GM21576 (cell line): Measurements from ENCODE around the gene UBE2H.
"Not testable (repeated sequence)": the region's sequence is repeated elsewhere in the genome, so short reads cannot be mapped to it uniquely, and the experiment has no call there.

Experiments
- ATAC-seq: cut with Tn5 transposase; IDR thresholded peaks from one replicate; pipeline ENCODE4 v1.9.1; 2021; ENCODE audit warnings: mild to moderate bottlenecking, moderate library complexity; ENCODE audit not compliant: unreplicated experiment

The UBE2H gene

GRCh38 chr7:129875745-129876411 lies 76.9 kb downstream of the UBE2H start:
- no peak for ATAC-seq

DNA sequence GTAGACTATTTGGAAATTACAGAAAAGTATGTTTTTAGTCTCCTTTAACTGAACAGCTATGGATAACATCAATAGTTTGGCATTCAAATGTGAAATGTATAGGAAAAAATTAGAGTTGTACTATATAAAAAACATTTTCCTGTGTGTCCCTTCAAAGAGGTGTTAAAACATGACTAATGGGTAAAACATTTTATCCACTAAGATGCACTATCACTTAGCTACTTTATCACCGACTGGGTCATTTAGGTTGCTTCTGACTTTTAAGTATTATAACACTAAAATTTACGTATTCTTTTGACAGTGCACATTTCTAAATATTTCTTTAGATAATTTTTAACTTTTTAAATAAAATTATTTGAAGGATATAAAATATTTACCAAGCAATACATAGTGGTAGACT lies 77.6 kb downstream of the UBE2H start:
- no peak for ATAC-seq

DNA sequence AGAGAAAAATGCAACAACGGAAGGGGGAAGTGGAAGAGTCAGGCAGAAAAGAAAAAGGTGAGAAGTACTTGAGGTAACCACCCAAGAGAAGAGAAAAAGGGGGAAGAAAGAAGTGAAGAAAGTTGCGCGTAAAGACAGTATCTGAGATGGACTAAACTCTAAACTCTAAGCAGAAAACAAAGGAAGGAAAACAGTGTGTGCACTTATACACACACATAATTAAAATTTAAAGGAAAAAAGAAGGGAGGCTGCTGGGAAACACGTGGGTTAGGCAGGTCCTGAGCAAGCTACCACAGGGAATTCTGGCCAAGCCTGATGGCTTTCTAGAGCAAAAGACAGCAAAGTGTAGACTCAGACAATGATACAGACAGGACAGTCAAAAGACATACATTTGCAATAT lies 78.0 kb downstream of the UBE2H start:
- ATAC-seq, result no peak

- ATAC-seq, result no peak
These were observed 80.7 kb downstream of the UBE2H start for GRCh38 chr7:129872054-129872453.

- ATAC-seq, result no peak
These were observed 82.1 kb downstream of the UBE2H start for GRCh38 chr7:129870668-129871067.

DNA sequence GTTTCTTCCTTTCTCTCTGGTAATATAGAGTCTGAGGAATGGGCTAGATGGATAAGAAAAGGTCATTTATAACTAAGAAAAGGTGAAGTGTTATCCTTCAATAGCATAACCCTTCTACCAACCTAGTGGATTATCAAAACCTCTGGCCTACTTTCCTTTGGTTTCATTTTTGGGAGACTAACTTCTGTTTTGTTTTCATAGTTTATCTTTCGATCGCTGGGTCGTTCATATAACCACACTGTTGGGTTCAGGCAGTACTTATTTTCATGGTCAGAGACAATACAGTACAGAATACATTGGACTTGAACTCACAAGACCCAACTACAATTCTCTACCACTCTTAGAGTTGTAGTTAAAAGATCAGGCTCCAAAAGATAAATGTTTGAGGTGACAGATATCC lies 86.5 kb downstream of the UBE2H start:
- no peak for ATAC-seq

GRCh38 chr7:129865925-129866201 lies 86.9 kb downstream of the UBE2H start:
- no peak for ATAC-seq

DNA sequence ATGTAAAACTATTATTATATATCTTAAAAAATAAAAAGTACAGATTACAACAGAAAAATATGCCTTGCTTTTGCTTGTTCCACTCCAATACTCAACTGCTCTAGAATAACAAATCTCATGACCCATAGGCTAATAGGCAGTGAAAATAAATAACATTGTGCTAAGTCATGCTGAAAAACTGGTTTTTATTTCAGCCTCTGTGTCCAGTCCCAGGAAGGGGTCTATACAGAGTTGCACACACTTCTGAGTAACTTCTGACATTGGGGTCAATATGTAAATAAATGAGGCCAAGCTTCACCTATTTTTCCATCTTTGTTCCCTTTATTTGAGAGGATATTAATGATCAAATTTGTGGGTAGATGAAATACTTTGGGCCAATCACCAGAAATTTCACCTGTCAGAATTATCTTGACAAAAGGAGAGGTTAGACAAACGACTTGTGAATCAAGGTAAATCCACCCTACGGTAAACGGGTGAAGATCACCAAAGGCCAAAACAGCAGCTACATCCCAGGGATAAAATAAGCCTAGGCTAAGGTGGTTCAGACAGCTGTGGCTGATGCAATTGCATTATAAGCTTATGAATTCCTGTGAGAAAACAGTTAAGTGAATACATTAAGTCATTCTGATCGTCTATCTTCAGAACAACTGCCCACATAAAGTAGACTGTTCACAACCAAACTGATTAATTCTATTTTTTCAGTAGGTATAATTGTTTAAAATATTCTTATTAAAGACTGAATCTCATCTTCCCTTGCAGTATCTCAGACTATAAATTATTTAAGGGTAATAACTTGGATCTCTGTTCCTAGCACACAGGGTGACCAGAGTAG lies 87.5 kb downstream of the UBE2H start:
- no peak for ATAC-seq

GRCh38 chr7:129864676-129865075 lies 88.1 kb downstream of the UBE2H start:
- ATAC-seq, result not testable (repeated sequence)

DNA sequence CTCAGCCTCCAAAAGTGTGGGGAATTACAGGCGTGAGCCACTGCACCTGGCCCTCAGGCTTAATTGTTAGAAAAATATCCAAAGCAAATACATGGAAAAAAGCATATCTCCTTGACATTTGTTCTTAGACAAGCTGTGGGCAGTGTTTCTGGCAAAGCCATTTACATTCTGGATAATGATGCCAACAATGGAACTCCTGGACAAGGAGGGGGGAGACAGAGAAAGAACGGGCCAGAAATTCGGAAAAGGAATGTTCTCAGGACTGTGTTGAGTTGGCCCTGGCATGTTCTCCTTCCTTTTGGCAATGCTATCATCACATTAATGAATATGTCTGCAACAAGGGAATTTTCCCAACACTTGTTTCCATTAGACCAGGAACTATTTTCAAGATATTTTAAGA lies 88.7 kb downstream of the UBE2H start:
- no peak for ATAC-seq

DNA sequence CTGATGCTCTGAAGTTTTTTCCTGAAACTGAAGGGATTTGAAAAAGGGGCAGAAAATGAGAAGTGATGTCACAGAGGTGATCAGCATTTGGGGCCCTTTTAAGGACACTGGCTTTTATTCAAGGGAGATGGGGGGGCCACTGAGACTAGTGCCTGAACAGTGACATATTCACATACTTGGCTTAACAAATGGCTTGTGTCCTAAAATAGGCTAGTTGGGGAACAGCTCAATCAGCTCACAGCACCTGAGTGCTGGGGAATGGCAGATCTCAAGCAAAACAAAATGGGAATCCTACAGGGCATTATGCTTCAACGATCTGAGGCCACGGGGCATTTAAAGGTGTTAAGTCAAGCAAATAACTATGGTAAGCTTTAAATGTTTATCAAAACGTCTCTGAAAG lies 90.1 kb downstream of the UBE2H start:
- ATAC-seq, result no peak

DNA sequence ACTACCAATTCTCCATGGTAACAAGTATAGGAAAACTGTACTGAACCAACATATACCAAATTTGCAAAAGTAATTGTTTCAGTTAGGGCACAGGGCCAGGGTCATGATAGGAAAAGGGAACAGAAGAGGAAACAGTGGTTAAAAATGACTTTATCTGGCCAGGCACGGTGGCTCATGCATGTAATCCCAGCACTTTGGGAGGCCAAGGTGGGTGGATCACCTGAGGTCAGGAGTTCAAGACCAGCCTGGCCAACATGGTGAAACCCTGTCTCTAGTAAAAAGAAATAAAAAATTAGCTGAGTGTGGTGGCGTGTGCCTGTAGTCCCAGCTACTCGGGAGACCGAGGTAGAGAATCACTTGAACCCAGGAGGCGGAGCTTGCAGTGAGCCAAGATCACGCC lies 92.0 kb downstream of the UBE2H start:
- not testable (repeated sequence) for ATAC-seq

- ATAC-seq, result no peak
These were observed 93.6 kb downstream of the UBE2H start for GRCh38 chr7:129859183-129859582.

GRCh38 chr7:129858490-129858889 lies 94.3 kb downstream of the UBE2H start:
- no peak for ATAC-seq

GRCh38 chr7:129857313-129857712 lies 95.4 kb downstream of the UBE2H start:
- no peak for ATAC-seq

GRCh38 chr7:129855935-129856717 lies 96.6 kb downstream of the UBE2H start:
- no peak for ATAC-seq

DNA sequence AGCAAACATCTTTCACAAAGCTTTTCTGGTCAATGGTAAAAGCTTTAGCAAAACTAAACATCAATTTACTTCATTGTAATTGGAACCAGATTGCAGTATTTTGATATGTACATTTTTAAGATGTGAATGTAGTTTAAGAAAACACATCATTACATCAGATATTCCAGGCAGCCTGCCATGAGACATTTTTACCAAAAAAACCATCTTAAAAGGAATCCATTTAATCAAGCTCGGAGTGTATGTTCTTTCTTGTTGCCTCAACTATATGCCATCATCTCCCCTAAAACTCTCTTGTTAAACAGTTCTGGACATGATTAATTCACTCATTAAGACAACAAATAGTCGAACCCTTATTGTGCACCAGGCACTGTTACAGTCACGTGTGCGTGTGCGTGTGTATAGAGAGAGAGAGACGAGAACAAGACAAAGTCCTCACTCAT lies 97.5 kb downstream of the UBE2H start:
- ATAC-seq, result no peak

- no peak for ATAC-seq
These were observed 98.4 kb downstream of the UBE2H start for GRCh38 chr7:129854401-129854800.

GRCh38 chr7:129853661-129854268 lies 99.0 kb downstream of the UBE2H start:
- ATAC-seq, result no peak

DNA sequence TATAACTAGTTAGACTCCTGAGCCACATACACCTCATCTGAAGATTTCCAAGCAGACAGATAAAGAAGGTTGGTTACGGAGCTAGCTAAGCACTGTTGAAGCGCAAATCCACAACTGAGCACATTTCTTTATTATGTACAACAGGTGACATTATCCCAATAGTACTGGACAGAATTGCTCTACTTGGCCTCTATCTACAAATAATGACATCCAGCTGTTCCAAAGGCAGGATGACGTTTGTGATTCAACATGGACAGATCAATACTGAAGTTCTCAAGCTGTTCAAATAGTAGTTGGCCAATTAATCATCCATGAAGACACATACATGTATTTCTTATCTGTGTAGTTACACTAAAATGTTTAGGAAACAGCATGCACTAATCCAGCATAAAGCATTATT lies 101.0 kb downstream of the UBE2H start:
- no peak for ATAC-seq

GRCh38 chr7:129851174-129851573 lies 101.6 kb downstream of the UBE2H start:
- no peak for ATAC-seq
